Thyroid gland (tissue), 4 donors: ENCODE results near the gene MAL.

Experiments
- CTCF ChIP-seq, 6 experiments: fragments of 200-600 bp in 3 of 6; fragments of 450-650 bp in 3 of 6; sonication (generic) in 3 of 6; IDR thresholded peaks; one replicate each; pipeline ENCODE4 v1.5.1; 2016 to 2019; ENCODE audit warnings: antibody characterized with exemption in 6 of 6, mild to moderate bottlenecking in 2 of 6, inconsistent platforms in 1 of 6, moderate library complexity in 1 of 6
- POLR2A ChIP-seq, 2 donors: fragments of 450-650 bp; IDR thresholded peaks; one replicate each; pipeline ENCODE4 v1.6.1; 2017; ENCODE audit warnings: antibody characterized with exemption in 2 of 2, mild to moderate bottlenecking in 2 of 2, moderate library complexity in 1 of 2

GRCh38 chr2:95008996-95009395 lies 16.5 kb upstream of the MAL start:
- TF ChIP-seq CTCF (IDR thresholded peaks at IDR 0.05) (no peak), POLR2A (IDR thresholded peaks at IDR 0.05) (no peak)
